ENCODE results near the gene GALNT18. TPM values are rescaled to one million over a fixed set of nuclear protein-coding genes. Genes with fewer than 3 reads are reported as not detected.

The GALNT18 gene
- polyA plus RNA-seq, 1 experiment: 4.1 TPM

DNA sequence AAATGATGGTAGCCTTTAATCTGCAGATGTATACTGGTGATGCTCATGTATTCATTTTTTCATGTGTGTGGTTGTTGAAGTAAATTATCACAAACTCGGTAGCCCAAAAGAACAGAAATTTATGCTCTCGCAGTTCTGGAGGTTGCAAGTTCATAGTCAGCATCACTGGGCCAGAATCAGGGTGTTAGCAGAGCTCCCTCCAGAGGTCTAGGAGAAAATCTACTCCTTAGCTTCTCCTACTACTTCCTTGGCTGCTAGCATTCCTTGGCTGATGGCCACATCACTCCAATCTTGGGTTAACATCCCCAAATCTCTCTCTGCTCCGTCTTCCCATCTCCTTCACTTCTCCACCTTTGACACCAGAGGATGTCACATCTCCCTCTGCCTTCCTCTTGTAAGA, 45.3 kb upstream of the GALNT18 start:
- Histone ChIP-seq H3K36me3 (ENCODE audit: control insufficient read depth, insufficient read depth, low read length) (no peaks in the 10 kb centered on the region), H3K27me3 (ENCODE audit: control insufficient read depth, insufficient read depth, low read length) (peaks cover 12% of the 10 kb centered on the region), H3K4me3 (ENCODE audit: low read depth, low read length) (no peak overlapping the region)
- TF ChIP-seq, protein P1, sequence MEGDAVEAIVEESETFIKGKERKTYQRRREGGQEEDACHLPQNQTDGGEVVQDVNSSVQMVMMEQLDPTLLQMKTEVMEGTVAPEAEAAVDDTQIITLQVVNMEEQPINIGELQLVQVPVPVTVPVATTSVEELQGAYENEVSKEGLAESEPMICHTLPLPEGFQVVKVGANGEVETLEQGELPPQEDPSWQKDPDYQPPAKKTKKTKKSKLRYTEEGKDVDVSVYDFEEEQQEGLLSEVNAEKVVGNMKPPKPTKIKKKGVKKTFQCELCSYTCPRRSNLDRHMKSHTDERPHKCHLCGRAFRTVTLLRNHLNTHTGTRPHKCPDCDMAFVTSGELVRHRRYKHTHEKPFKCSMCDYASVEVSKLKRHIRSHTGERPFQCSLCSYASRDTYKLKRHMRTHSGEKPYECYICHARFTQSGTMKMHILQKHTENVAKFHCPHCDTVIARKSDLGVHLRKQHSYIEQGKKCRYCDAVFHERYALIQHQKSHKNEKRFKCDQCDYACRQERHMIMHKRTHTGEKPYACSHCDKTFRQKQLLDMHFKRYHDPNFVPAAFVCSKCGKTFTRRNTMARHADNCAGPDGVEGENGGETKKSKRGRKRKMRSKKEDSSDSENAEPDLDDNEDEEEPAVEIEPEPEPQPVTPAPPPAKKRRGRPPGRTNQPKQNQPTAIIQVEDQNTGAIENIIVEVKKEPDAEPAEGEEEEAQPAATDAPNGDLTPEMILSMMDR (IDR thresholded peaks at IDR 0.05; ENCODE audit: insufficient read depth, low read depth, low read length): 0 out of 2 replicates have a peak, but pooled peaks have one; percentile 9
- ChIA-PET CTCF (no interaction called here), POLR2A (no interaction called here)
- no peak for DNase-seq (ENCODE audit: low read depth)

DNA sequence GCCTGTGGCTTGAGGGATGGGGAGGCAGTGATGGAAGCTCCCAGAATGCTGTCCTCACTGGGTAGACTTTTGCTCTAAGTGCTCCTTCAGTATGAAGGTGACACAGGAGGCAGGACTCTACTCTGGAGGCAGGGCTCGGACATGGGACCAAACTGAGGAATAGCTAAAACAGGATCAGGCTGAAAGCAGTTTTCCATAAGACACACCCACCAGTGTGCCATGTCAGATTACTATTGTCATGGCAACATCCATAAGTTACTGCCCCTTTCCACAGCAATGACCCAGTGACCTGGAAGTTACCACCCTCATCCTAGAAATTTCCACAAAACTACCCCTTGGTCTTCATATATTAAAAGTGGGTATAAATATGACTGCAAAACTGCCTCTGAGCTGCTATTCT, 43.6 kb upstream of the GALNT18 start:
- Histone ChIP-seq H3K36me3 (ENCODE audit: control insufficient read depth, insufficient read depth, low read length) (no peaks in the 10 kb centered on the region), H3K27me3 (ENCODE audit: control insufficient read depth, insufficient read depth, low read length) (peaks cover 12% of the 10 kb centered on the region), H3K4me3 (ENCODE audit: low read depth, low read length) (no peak overlapping the region)
- POLR2A ChIA-PET: no interaction called here
- TF ChIP-seq, protein P1 (IDR thresholded peaks at IDR 0.05; ENCODE audit: insufficient read depth, low read depth, low read length): no peak
- no peak for DNase-seq (ENCODE audit: low read depth)
- CTCF ChIA-PET: interaction anchor here (0.9 kb wide), 1 partner anchor 10 kb away, joined by 3 read pairs; no protein-coding TSS in a partner anchor

DNA sequence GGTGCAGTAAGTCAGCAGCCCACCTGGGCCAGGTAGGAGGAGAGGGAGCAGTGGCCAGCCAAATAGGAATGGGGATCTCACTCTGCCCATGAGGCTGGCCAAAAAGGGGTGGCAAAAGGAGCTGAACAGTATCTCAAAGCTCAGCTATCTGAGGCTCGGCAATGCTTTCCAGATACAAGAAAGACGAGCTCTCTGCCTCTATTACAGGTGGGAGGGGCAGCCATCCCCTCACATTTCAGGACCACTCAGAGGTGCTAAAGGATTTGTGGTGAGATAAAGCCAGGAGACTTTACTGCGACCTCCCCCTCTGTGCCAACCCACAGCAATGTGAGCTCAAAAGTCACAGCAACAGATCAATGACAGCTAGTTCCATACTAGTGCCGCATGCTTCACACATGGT, 42.1 kb upstream of the GALNT18 start:
- no peak overlapping the region for H3K4me3 ChIP-seq (ENCODE audit: low read depth, low read length)
- no peaks in the 10 kb centered on the region for H3K36me3 ChIP-seq (ENCODE audit: control insufficient read depth, insufficient read depth, low read length)
- H3K27me3 ChIP-seq (ENCODE audit: control insufficient read depth, insufficient read depth, low read length): peaks cover 12% of the 10 kb centered on the region
- no peak for DNase-seq (ENCODE audit: low read depth)
- POLR2A ChIA-PET: no interaction called here
- CTCF ChIA-PET: no interaction called here
- TF ChIP-seq, protein P1 (IDR thresholded peaks at IDR 0.05; ENCODE audit: insufficient read depth, low read depth, low read length): no peak

DNA sequence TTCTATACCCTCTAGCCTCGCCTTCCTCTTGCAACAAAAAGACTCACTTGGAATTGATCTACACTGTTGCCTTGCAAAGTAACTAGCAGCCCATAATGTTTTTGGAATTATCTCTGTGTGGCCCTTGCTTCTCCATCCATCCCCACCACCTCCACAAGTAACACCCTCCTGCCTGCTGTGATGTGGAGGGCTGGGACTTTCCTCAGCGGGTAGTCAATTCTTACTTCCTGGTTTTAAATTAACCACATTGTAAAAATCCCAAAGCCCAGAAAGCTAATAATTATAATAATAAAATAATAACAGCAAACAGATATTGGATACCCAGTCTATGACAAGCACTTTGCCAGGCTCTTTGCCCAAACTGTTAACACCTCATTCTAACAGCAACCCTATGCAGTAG, 40.8 kb upstream of the GALNT18 start:
- no peak for DNase-seq (ENCODE audit: low read depth)
- TF ChIP-seq, protein P1 (IDR thresholded peaks at IDR 0.05; ENCODE audit: insufficient read depth, low read depth, low read length): no peak
- POLR2A ChIA-PET: no interaction called here
- Histone ChIP-seq H3K4me3 (ENCODE audit: low read depth, low read length) (no peak overlapping the region), H3K36me3 (ENCODE audit: control insufficient read depth, insufficient read depth, low read length) (no peaks in the 10 kb centered on the region), H3K27me3 (ENCODE audit: control insufficient read depth, insufficient read depth, low read length) (peaks cover 10% of the 10 kb centered on the region)
- CTCF ChIA-PET: no interaction called here

DNA sequence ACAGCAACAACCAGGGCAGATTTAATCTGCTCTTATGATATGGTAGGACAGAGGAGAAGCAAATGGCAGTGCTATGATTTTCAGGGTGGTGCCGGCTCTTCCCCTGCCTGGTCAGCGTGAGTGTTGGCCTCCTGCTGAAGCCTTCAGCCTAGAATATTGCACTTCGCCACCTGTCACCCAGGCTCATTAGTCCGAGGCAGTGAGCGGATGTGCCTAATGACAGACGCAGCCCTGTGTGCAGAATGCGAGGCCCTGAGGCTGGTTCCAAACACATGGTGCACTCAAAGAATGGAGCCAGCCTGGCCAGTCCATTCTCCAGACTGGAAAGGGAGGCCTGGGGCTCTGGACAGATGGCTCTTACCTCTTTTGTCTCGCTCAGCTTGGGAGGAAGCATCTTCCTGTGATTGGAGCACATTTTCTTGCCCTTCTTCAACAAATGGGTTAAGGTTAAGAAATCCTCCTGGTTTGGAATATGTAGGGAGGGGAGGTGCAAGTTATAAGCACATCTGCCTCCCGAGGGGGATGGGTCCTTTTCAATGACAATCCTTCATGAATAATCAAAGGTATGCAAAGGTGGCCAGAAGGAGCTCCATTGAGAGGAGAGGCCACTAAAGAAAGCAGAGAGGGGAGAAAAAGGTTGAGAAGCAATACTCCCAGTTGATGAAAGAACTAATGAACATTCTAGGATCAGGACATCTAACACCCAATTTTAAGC, 39.7 kb upstream of the GALNT18 start:
- Histone ChIP-seq H3K4me3 (ENCODE audit: low read depth, low read length) (no peak overlapping the region), H3K27me3 (ENCODE audit: control insufficient read depth, insufficient read depth, low read length) (peaks cover 8% of the 10 kb centered on the region), H3K36me3 (ENCODE audit: control insufficient read depth, insufficient read depth, low read length) (no peaks in the 10 kb centered on the region)
- CTCF ChIA-PET: interaction anchor here (0.6 kb wide), 1 partner anchor 82 kb away, joined by 3 read pairs; no protein-coding TSS in a partner anchor
- TF ChIP-seq, protein P1 (IDR thresholded peaks at IDR 0.05; ENCODE audit: insufficient read depth, low read depth, low read length): no peak
- DNase-seq (ENCODE audit: low read depth): no peak
- POLR2A ChIA-PET: no interaction called here
